AG09309 (cell line): ENCODE data around the gene CLCF1.
A peak's percentile ranks its signal among the peaks of the same experiment; 100 is the strongest.

Experiments
- DNase-seq: peaks from one replicate; pipeline ENCODE4 v3.0.0-alpha.2; 2010; ENCODE audit warnings: low read depth
- H3K4me3 ChIP-seq: 2 replicates; pipeline ENCODE4 v1.5.1; 2011; ENCODE audit warnings: mild to moderate bottlenecking, low read depth, low read length, moderate library complexity; ENCODE audit not compliant: control insufficient read depth
- CTCF ChIP-seq: IDR thresholded peaks from 2 replicates; pipeline ENCODE4 v1.5.1; 2011; ENCODE audit warnings: mild to moderate bottlenecking, low read depth, low read length, inconsistent platforms; ENCODE audit not compliant: insufficient read depth, control insufficient read depth; ENCODE audit errors: missing control alignments

The CLCF1 gene

GRCh38 chr11:67418476-67419281, 45.3 kb upstream of the CLCF1 start:
- no peak for DNase-seq
- no peak overlapping the region for H3K4me3 ChIP-seq
- no peak for TF ChIP-seq CTCF

- no peak overlapping the region for H3K4me3 ChIP-seq
- DNase-seq = no peak
- TF ChIP-seq CTCF = no peak
These were observed 44.0 kb upstream of the CLCF1 start for GRCh38 chr11:67417425-67417824.

DNA sequence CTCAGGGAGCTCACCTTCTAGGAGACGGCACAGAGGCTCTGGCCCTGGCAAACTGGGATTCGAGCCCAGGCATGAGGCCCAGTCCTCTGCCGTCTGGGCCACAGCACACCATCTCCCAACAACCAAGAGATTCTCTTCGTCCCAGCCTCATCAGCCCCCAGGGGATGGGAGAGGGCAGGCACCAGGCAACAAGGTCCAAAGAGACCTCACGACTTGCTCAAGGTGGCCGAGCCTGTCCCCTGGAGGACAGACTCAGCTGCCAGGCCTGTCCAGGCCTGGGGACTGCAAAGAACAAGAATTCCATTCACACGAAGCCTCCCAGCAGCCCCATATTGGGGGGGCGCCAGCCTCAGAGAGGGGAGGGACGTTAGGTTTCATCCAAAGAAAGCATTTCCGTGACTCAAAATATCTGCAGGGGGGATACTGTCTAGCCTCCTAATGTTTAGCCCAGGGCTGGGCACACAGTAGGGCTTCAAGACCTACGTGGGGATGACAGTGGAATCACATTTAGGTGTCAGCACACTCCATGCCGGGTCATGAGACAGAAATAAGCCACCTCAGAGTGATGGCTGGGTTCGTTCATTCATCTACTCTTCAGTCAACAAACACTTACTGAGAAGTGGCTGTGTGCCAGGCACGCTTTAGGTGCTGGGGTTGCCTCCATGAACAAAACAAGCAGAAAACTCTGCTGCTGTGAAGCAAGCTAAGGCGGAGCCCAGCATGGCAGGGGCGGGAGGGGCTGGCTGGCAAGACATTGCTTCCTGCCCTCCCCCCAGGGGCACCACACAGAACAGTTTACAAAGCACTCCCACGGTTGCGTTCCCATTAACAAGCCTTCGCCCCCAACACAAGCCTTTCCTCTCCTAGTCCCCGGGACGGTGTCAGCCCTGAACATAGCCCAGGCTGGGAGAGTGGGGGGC, 43.3 kb upstream of the CLCF1 start:
- no peak for DNase-seq
- no peak for TF ChIP-seq CTCF
- no peak overlapping the region for H3K4me3 ChIP-seq

DNA sequence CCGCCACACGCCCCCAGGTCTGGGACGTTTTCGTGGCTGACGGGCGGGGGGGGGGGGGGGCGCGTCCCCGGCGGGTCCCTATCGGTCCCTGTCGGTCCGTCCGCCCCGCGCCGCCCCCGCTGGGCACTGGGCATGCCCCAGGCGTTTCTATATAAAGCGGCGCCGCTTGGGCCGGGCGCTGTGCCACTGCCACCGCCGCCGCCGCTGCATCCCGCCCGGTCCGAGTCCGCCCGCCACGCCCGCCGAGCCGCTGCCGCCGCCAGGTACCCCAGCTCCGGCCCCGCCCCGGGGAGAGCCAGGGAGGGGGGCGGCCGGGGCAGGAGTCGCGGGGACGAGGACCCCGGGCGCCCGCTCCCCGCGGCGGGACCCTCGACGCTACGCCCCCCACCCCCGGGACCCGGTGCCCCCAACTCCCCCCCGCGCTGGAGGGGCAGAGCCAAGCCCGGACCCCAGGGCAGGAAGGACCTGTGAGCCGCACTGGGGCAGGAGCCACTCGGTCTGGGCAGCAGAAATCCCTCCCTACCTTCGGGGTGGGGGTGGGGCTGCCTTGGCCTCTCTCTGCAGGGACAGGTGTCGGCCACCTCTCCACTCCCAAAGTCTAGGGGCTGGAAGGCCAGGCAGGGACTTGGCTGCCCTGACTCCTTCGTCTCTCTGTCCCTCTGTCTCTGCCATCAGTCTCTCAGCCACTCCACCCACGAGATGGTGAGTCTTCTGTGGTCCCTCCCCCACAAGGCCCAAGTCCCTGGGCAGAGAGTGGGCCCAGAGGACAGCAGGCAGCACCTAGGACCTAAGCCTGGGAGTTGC, 42.3 kb upstream of the CLCF1 start, which contains the start of gene CARNS1:
CARNS1 (plus strand) TSS at position 178 of the 804 bp plus-strand sequence; CDS start at position 700, 522 bp downstream.
- no peak for DNase-seq
- H3K4me3 ChIP-seq = peak within 1 kb of the TSS; percentile 19
- no peak for TF ChIP-seq CTCF

- no peak for DNase-seq
- TF ChIP-seq CTCF = no peak
These were observed 40.0 kb upstream of the CLCF1 start for GRCh38 chr11:67413266-67413849.

DNA sequence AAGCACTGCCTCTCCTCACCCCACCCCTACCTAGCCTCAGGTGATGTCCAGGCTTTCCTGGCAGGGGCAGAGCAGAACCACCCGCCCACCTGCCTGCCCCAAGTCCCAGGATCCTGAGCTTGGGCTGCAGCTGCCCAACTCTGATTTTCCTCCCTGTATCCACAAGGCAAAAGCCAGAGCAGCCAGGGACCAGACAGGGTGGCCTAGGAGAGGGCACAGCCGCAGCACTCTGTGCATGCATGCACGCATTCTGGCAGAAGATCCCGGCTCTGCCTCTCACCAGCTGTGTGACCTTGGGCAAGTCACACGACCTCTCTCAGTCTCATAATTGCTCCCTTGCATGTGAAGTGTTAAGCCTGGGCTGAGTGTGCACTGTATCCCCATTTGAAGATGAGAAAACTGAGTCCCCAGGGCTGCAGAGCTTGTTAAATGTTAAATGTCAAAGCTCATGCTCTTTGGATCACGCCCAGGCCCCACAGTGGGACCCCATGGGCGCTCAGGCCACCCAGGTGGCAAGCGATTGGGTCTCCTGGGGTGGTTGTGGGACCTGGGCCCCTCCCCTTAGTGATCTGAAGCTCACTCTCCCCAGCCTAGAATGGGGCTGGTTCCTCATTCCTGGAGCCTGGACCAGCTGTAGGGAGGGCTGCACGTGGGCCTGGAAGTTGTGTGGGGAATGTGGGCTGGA, 39.2 kb upstream of the CLCF1 start:
- no peak for TF ChIP-seq CTCF
- no peak for DNase-seq
- no peak overlapping the region for H3K4me3 ChIP-seq

More at GRCh38 chr11:67413266-67413849, 40.0 kb upstream of the CLCF1 start:
- no peak overlapping the region for H3K4me3 ChIP-seq
